22Rv1 (cell line): ENCODE data around the gene KPNB1.

ENCODE experiments used
- H3K27ac ChIP-seq: fragments of 450-650 bp; 2 replicates; pipeline ENCODE4 v1.5.1; 2017
- ZFX ChIP-seq: fragments of 450-650 bp; IDR thresholded peaks from 2 replicates; pipeline ENCODE4 v1.6.1; 2017; ENCODE audit warnings: antibody characterized with exemption, borderline replicate concordance
- TF ChIP-seq, protein P1 (sequence below): fragments of 450-650 bp; IDR thresholded peaks from 2 replicates; pipeline ENCODE4 v1.5.1; 2017; ENCODE audit warnings: mild to moderate bottlenecking

The KPNB1 gene

DNA sequence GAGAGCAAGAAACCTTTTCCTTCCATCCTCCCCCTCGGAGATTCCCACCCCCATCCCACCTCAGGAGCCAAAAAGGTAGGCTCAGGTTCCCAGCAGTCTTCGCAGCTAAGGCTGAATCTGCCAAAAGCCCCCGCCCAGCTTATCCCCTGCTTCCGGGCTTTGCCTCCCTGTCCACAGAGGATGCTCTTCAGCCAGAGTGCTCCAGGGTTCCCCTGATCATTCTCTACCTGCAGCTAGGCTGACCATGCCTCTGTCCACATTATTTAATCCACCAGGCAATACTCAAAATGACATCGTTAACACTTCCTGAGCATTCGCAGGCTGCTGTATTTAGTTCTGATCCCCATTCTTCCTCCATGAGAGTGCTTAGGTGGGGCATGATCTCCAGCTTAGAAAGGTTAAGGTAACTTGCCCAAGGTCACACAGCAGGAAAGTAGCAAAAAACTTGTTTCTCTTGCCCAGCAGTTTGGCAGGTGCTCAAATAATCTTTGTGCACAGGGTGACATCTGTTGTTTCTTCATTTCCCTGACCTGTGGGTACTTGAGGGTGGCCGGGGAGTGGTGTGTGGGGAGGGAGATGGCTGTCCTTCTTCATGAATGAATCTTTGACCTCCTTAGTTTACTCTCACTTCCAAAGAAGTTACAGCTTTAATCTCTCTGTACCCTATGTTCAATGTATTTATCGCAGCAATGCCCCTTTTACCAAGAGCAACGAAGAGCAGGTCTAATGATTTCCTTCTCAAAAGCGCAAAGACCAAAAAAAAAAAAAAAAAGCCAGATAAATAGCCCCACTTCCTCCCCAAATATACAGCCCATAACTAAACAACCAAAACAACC lies 43.4 kb downstream of the KPNB1 start:
- no peak overlapping the region for H3K27ac ChIP-seq
- TF ChIP-seq, protein P1, sequence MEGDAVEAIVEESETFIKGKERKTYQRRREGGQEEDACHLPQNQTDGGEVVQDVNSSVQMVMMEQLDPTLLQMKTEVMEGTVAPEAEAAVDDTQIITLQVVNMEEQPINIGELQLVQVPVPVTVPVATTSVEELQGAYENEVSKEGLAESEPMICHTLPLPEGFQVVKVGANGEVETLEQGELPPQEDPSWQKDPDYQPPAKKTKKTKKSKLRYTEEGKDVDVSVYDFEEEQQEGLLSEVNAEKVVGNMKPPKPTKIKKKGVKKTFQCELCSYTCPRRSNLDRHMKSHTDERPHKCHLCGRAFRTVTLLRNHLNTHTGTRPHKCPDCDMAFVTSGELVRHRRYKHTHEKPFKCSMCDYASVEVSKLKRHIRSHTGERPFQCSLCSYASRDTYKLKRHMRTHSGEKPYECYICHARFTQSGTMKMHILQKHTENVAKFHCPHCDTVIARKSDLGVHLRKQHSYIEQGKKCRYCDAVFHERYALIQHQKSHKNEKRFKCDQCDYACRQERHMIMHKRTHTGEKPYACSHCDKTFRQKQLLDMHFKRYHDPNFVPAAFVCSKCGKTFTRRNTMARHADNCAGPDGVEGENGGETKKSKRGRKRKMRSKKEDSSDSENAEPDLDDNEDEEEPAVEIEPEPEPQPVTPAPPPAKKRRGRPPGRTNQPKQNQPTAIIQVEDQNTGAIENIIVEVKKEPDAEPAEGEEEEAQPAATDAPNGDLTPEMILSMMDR: no peak
- no peak for TF ChIP-seq ZFX

DNA sequence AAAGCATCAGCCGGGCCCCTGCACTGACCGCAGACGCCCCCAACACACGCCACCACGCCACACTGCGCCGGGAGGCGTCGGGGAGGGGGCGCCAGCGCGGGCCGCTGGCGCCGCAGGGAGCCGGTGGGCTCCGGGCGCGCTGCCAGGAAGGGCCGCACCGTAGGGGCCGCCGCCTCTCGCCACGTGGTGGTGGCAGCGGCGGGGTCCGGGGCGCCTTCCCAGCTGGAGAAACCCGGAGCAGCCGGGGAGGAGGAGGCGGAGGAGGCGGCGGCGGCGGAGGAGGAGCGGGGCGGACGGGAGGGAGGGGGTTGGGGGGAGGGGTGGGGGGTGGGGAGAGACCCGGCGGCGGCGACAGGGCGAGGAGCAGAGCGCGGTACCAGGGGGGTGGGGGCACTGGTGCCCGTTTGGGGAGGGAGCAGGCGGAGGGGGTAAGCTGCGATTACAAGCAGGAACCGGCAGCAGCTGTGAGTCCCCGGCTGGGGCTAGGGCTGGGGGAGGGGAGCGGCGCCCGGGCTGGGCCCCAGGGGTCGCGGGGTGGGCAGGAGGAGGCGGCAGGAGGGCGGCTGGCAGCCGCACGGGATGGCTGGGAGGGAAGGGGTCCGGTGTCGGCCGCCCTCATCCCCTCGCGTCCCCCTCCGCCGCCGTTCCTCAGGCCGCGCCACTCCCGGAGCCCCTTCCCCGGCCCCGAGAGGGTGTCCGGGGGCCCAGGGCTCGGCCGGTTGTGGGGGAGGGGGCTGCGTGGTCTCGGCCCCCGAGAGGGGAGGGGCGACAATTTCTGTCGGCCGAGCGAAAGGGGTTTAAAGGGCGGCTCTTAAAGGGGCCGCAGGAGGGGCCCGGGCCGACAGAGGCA lies 44.2 kb downstream of the KPNB1 start, which contains the start of gene TBKBP1:
Gene TBKBP1, plus strand, starts transcription at position 431 of the 850 bp plus-strand sequence. CDS start 1,952 bp downstream, outside the sequence.
- TF ChIP-seq, protein P1: no peak
- no peak for TF ChIP-seq ZFX
- 0 out of 2 replicates have a peak within 1 kb of the TSS, but pooled peaks have one; percentile 37 for H3K27ac ChIP-seq

DNA sequence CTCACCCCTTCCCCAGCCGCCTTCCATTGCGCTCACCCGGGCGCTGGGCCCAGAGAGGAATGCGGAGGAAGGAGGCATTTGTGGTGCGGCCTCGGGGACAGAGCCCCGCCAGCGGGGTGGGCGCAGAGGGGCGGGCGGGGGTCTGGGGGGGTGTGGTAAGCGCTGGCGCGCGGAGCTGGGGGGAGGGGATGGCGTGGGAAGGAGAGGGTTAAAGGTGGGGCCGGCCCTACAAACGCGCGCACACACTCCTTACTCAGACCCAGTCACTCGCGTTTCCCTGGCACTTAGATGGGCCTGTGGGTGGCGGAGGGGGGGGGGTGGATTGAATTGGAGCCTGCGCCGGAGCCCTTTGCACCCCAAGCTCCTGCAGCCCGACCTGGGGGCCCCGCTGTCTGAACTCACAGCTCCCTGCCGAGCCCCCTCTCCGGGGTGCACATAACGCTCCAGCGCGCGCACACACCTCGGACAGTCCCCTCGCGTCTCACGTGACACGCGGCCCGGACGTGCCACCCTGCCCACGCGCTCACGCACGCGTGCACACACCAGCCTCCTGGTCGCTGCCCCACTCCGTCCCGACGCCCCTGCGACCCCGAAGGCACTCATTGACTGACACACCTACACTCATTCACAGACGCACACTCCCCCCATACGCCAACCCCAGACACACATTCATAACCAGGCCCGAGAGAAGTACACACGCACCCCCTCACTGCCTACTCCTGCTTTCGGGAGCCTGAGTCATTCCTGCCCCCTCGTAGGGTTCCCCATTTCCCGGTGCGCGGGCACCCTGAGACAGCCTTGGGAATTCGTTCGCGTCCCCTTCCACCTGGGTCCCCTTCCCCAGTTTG lies 45.1 kb downstream of the KPNB1 start:
- H3K27ac ChIP-seq: 0 out of 2 replicates have a peak overlapping the region, but pooled peaks have one; percentile 37

DNA sequence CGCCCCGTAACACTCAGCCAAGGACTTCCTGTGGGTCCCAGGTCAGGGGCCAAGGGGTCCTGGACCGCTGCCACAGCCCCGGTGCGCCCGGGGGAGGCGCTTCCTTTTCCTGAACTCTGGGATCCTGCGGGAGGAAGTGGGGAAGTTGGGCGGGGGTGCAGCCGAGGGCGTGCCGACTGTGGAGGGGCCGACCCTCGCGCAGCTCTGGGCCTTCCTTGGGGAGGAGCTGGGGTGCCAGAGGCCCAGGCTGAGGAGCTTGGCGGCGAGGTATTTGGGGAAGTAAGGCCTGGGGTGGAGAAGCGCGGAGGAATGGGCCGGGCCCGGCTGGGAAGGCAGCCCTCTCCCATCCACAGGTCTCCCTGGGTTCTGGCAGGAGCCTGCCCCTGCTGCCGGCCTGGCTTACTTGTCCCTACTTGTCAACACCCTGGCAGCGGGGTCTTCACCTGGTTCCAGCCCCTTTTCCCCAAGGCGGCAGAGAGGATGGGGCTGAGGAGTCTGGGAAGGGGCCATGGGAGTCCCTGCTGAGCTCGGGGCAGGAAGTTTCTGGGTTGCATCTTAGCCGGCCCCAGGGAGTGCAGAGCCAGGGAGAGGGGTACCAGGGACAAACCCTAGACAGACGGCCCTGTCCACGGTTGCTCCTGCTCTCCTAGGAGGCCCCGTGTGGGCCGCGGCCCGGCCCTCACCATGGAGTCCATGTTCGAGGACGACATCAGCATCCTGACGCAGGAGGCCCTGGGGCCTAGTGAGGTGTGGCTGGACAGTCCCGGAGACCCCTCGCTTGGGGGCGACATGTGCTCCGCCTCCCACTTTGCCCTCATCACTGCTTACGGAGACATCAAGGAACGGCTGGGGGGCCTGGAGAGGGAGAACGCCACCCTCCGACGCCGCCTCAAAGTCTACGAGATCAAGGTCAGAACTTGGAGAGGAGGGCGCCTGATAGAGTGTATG lies 46.0 kb downstream of the KPNB1 start:
- H3K27ac ChIP-seq: no peak overlapping the region
- no peak for TF ChIP-seq ZFX
- TF ChIP-seq, protein P1: no peak

More for the DNA sequence above, 45.1 kb downstream of the KPNB1 start:
- TF ChIP-seq ZFX: no peak
- TF ChIP-seq, protein P1: no peak

DNA sequence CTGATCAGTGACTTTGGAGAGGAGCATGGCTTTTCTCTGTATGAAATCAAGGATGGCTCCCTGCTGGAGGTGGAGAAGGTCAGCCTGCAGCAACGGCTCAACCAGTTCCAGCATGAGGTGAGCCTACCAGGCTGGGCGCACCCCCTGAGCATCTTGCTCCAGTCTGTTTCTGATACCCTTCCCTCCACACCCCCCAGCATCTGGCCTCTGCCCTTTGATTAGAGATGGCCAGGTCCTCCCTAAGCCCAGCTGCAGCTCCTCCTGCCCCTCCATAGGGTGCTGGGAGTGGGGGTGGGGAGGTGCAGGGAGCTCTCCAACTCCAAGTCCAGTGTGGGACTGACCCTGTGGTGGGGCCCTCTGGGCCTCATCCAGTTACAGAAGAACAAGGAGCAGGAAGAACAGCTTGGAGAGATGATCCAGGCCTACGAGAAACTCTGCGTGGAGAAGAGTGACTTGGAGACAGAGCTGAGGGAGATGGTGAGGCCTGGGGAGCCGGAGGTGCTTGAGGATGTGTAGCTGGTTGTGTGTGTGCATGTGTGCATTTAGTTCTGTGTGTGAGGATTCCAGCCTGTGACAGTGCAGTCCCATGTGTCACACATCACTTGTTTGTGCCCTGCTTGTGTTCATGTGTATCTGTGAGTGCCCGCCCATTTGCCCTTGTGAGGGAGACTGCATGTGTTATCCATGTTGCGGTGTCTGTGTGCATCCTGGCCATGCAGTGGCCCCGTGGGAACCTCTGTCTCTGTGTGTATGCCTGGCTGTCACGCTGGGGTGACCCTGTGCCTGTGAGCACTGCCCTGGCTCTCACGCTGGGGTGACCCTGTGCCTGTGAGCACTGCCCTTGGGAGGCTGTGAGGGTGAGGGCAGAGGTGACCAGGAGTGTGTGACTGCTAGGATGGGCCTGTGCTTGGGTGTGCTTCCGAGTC lies 47.3 kb downstream of the KPNB1 start:
- no peak overlapping the region for H3K27ac ChIP-seq
- TF ChIP-seq, protein P1: no peak
- no peak for TF ChIP-seq ZFX
